ENCODE measurements around the gene PABPN1L.

PABPN1L gene

DNA sequence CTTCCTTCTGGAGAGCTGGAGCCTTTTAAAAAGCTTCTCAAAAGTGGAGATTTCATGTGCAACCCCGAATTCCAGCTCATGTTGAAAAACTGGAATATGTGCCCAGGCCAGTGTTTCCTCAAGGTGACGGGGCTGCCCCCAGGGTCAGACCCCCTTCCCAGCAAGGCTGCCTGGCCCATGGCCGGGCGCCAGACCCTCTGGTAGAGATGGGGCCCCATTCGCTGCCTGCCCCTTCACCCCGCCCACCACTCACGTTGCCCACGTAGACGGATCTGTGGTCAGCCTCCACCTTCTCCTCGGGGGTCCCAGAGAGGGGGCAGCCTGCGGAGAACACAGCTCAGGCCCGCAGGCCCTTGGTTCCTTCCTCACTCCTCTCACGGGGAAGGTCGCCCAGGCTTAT, 1.1 kb downstream of the PABPN1L start:
- 91 to 92% methylated on average over 11 to 14 of the region's 14 CpGs for WGBS, 2 experiments (ENCODE audit: insufficient coverage in 2 of 2)
- Histone ChIP-seq H3K4me1 (ENCODE audit: control insufficient read depth, insufficient read depth, low read length, poor library complexity, severe bottlenecking) (no peaks in the 10 kb centered on the region), H3K27ac (ENCODE audit: low read depth, low read length, severe bottlenecking) (no peak overlapping the region), H3K36me3 (ENCODE audit: control insufficient read depth, insufficient read depth, low read length) (peaks cover 13% of the 10 kb centered on the region), H3K9me3 (ENCODE audit: control insufficient read depth, low read length) (no peaks in the 10 kb centered on the region), H3K4me3 (ENCODE audit: extremely low read depth, insufficient read depth, low read length, poor library complexity, severe bottlenecking) (no peak overlapping the region)

DNA sequence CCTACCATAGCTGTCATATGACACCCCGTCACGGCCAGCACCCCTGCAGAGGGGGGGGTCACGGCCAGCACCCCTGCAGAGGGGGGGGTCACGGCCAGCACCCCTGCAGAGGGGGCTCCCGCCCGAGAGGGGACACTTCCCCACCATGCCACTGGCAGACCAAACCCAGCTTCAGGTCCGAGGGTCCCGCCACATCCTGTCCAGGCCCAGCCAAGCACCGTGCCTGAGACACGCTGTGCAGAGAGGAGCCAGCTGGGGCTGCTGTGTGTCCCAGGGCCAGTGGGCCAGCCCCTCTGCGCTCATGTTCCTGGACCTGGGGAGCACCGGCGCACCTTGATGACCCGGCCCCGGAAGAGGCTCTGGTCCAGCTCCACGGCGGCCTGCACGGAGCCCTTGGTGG, 1.9 kb downstream of the PABPN1L start:
- 93 to 94% methylated on average over 12 to 15 of the region's 18 CpGs for WGBS, 2 experiments (ENCODE audit: insufficient coverage in 2 of 2)
- H3K9me3 ChIP-seq (ENCODE audit: control insufficient read depth, low read length): no peaks in the 10 kb centered on the region
- peaks cover 21% of the 10 kb centered on the region for H3K36me3 ChIP-seq (ENCODE audit: control insufficient read depth, insufficient read depth, low read length)
- no peak overlapping the region for H3K4me3 ChIP-seq (ENCODE audit: extremely low read depth, insufficient read depth, low read length, poor library complexity, severe bottlenecking)
- H3K4me1 ChIP-seq (ENCODE audit: control insufficient read depth, insufficient read depth, low read length, poor library complexity, severe bottlenecking): no peaks in the 10 kb centered on the region
- no peak overlapping the region for H3K27ac ChIP-seq (ENCODE audit: low read depth, low read length, severe bottlenecking)

- no peak overlapping the region for H3K27ac ChIP-seq (ENCODE audit: low read depth, low read length, severe bottlenecking)
- H3K4me3 ChIP-seq (ENCODE audit: extremely low read depth, insufficient read depth, low read length, poor library complexity, severe bottlenecking): no peak overlapping the region
- H3K9me3 ChIP-seq (ENCODE audit: control insufficient read depth, low read length): no peaks in the 10 kb centered on the region
- no peaks in the 10 kb centered on the region for H3K4me1 ChIP-seq (ENCODE audit: control insufficient read depth, insufficient read depth, low read length, poor library complexity, severe bottlenecking)
- peaks cover 25% of the 10 kb centered on the region for H3K36me3 ChIP-seq (ENCODE audit: control insufficient read depth, insufficient read depth, low read length)
- 87 to 91% methylated on average over 10 to 15 of the region's 15 CpGs for WGBS, 2 experiments (ENCODE audit: insufficient coverage in 2 of 2)
Measured at GRCh38 chr16:88864099-88864498, 2.4 kb downstream of the PABPN1L start.

- Histone ChIP-seq H3K9me3 (ENCODE audit: control insufficient read depth, low read length) (no peaks in the 10 kb centered on the region), H3K27ac (ENCODE audit: low read depth, low read length, severe bottlenecking) (no peak overlapping the region), H3K4me1 (ENCODE audit: control insufficient read depth, insufficient read depth, low read length, poor library complexity, severe bottlenecking) (peaks cover 2% of the 10 kb centered on the region), H3K4me3 (ENCODE audit: extremely low read depth, insufficient read depth, low read length, poor library complexity, severe bottlenecking) (no peak overlapping the region), H3K36me3 (ENCODE audit: control insufficient read depth, insufficient read depth, low read length) (peaks cover 32% of the 10 kb centered on the region)
- 90 to 94% methylated on average over 12 to 13 of the region's 13 CpGs for WGBS, 2 experiments (ENCODE audit: insufficient coverage in 2 of 2)
Measured at GRCh38 chr16:88863426-88863825, 3.0 kb downstream of the PABPN1L start.

DNA sequence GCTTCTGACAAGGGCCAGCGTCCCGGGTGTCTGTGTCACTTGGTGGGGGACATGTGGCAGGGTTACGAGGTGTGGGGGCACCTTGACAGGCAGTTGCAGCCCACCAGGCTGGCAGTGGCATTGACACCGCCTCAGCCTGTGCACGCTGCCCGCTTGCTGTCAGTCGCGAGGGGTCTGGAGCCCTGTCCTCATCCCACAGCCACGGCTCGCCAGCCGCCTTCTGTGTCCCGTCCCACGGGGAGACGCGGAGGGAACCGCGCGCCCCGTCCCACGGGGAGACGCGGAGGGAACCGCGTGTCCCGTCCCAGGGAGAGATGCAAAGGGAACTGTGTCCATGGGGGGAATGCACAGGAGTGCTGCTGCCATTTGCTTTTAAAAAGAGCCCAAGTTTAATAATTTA, 3.5 kb downstream of the PABPN1L start:
- H3K4me3 ChIP-seq (ENCODE audit: extremely low read depth, insufficient read depth, low read length, poor library complexity, severe bottlenecking): no peak overlapping the region
- peaks cover 6% of the 10 kb centered on the region for H3K4me1 ChIP-seq (ENCODE audit: control insufficient read depth, insufficient read depth, low read length, poor library complexity, severe bottlenecking)
- WGBS, 2 experiments (ENCODE audit: insufficient coverage in 2 of 2): 94% methylated on average over 12 to 25 of the region's 25 CpGs
- no peak overlapping the region for H3K27ac ChIP-seq (ENCODE audit: low read depth, low read length, severe bottlenecking)
- H3K9me3 ChIP-seq (ENCODE audit: control insufficient read depth, low read length): no peaks in the 10 kb centered on the region
- peaks cover 36% of the 10 kb centered on the region for H3K36me3 ChIP-seq (ENCODE audit: control insufficient read depth, insufficient read depth, low read length)

GRCh38 chr16:88861359-88861758, 5.1 kb downstream of the PABPN1L start:
- Histone ChIP-seq H3K4me1 (ENCODE audit: control insufficient read depth, insufficient read depth, low read length, poor library complexity, severe bottlenecking) (peaks cover 7% of the 10 kb centered on the region), H3K36me3 (ENCODE audit: control insufficient read depth, insufficient read depth, low read length) (peaks cover 36% of the 10 kb centered on the region), H3K9me3 (ENCODE audit: control insufficient read depth, low read length) (no peaks in the 10 kb centered on the region), H3K4me3 (ENCODE audit: extremely low read depth, insufficient read depth, low read length, poor library complexity, severe bottlenecking) (no peak overlapping the region), H3K27ac (ENCODE audit: low read depth, low read length, severe bottlenecking) (no peak overlapping the region)
- WGBS, 2 experiments (ENCODE audit: insufficient coverage in 2 of 2): 96 to 97% methylated on average over 12 to 18 of the region's 19 CpGs

- peaks cover 39% of the 10 kb centered on the region for H3K36me3 ChIP-seq (ENCODE audit: control insufficient read depth, insufficient read depth, low read length)
- 94% methylated on average over 18 to 20 of the region's 20 CpGs for WGBS, 2 experiments (ENCODE audit: insufficient coverage in 2 of 2)
- no peak overlapping the region for H3K27ac ChIP-seq (ENCODE audit: low read depth, low read length, severe bottlenecking)
- no peaks in the 10 kb centered on the region for H3K9me3 ChIP-seq (ENCODE audit: control insufficient read depth, low read length)
- H3K4me3 ChIP-seq (ENCODE audit: extremely low read depth, insufficient read depth, low read length, poor library complexity, severe bottlenecking): no peak overlapping the region
- H3K4me1 ChIP-seq (ENCODE audit: control insufficient read depth, insufficient read depth, low read length, poor library complexity, severe bottlenecking): peaks cover 12% of the 10 kb centered on the region
Measured at GRCh38 chr16:88859381-88860091, 6.9 kb downstream of the PABPN1L start.

GRCh38 chr16:88857728-88858339, 8.6 kb downstream of the PABPN1L start:
- 20 to 21% methylated on average over 11 to 12 of the region's 12 CpGs for WGBS, 2 experiments (ENCODE audit: insufficient coverage in 2 of 2)
- H3K27ac ChIP-seq (ENCODE audit: low read depth, low read length, severe bottlenecking): peak overlapping the region; percentile 97

DNA sequence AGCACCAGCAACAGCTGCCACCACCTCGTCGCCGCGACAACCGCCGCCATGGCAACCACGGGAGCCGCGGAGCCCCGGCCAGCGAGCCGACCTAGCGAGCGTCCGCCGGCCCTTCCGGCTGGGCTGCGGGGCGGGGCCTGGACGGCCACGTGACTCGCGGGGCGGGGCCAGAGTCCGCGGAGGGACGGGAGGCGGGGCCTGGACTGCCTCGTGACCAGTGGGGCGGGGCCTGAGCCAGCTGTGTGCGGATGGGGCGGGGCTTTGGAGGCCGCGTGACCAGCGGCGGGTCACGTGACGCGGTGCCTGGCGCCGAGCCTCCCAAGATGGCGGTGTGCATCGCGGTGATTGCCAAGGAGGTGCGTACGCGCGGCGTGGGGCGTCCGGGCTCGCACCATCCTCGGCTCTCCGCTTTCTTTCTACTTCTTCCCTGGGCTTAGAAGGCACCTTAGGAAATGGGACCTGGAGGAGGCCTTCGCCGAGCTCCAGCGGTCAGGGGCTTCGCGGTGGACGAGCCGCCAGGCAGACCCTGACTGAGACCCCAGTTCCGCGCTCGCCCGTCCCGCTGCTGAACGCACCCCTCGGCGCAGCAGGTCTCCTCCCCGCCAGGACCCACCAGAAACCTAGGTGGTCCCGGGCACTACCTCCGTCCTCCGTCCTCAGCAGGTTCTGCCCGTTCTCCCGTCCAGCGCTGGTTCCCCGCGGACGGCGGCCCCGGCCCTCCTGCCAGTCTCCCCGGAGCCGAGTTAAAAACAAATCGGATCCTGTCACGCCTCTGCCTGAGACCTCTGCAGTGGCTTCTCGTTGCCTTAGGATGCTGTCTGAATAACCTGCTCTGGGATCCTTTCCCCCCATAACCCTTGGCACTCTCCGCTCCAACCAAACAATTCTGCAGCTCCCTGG, 9.4 kb downstream of the PABPN1L start, which contains the start of the genes GALNS and TRAPPC2L:
GALNS (minus strand) TSS at position 120 of the 900 bp plus-strand sequence; CDS start at position 50, 70 bp downstream.
TRAPPC2L (plus strand) TSS at position 300 of the 900 bp plus-strand sequence; CDS start at position 324, 24 bp downstream.
- Histone ChIP-seq H3K4me1 (ENCODE audit: control insufficient read depth, insufficient read depth, low read length, poor library complexity, severe bottlenecking) (peaks cover 12% of the 10 kb centered on the region), H3K4me3 (ENCODE audit: extremely low read depth, insufficient read depth, low read length, poor library complexity, severe bottlenecking) (peak within 1 kb of the TSS; percentile 93), H3K36me3 (ENCODE audit: control insufficient read depth, insufficient read depth, low read length) (peaks cover 44% of the 10 kb centered on the region), H3K27ac (ENCODE audit: low read depth, low read length, severe bottlenecking) (peak within 1 kb of the TSS; percentile 97), H3K9me3 (ENCODE audit: control insufficient read depth, low read length) (no peaks in the 10 kb centered on the region)
- WGBS, 2 experiments (ENCODE audit: insufficient coverage in 2 of 2): 0 to 1% methylated on average over 76 to 84 of the region's 87 CpGs

More at GRCh38 chr16:88857728-88858339, 8.6 kb downstream of the PABPN1L start:
- H3K4me1 ChIP-seq (ENCODE audit: control insufficient read depth, insufficient read depth, low read length, poor library complexity, severe bottlenecking): peaks cover 12% of the 10 kb centered on the region
- H3K9me3 ChIP-seq (ENCODE audit: control insufficient read depth, low read length): no peaks in the 10 kb centered on the region
- H3K4me3 ChIP-seq (ENCODE audit: extremely low read depth, insufficient read depth, low read length, poor library complexity, severe bottlenecking): peak overlapping the region; percentile 93
- peaks cover 44% of the 10 kb centered on the region for H3K36me3 ChIP-seq (ENCODE audit: control insufficient read depth, insufficient read depth, low read length)

DNA sequence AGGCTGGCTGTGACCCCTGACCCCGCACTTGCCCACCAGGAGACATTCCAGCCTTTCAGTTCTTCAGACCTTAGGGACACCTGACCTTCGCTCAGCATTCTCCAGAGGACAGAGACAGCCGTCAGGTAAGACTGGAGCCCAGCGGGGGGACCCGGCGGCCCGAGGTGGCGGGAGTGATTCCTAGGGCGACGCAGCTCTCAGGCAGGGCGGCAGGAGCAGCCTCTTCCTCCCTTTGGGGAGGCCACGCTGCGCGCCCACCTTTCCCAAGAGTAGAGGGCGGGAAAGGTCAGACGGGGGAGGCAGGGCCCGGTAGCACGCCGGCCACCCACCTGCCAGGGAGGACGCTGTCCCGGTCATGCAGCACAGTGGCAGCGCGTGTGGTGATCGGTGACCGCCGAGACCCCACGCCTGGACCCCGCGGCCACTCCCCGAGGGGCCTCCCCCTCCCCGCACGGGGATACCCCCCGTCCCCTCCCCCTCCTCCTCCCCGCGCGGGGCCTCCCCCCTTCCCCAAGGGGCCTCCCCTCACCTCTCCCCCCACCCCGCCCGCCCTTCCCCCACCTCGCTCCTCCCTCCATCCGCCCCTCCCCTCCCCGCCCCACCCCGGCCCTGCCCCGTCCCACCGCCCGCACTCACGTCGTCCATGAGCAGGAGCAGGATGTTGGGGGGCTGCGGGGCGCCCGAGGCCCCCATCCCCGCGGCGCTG, 10.2 kb downstream of the PABPN1L start:
- peaks cover 12% of the 10 kb centered on the region for H3K4me1 ChIP-seq (ENCODE audit: control insufficient read depth, insufficient read depth, low read length, poor library complexity, severe bottlenecking)
- H3K36me3 ChIP-seq (ENCODE audit: control insufficient read depth, insufficient read depth, low read length): peaks cover 40% of the 10 kb centered on the region
- no peak overlapping the region for H3K27ac ChIP-seq (ENCODE audit: low read depth, low read length, severe bottlenecking)
- peak overlapping the region; percentile 93 for H3K4me3 ChIP-seq (ENCODE audit: extremely low read depth, insufficient read depth, low read length, poor library complexity, severe bottlenecking)
- H3K9me3 ChIP-seq (ENCODE audit: control insufficient read depth, low read length): no peaks in the 10 kb centered on the region
- 7 to 13% methylated on average over 16 to 29 of the region's 53 CpGs for WGBS, 2 experiments (ENCODE audit: insufficient coverage in 2 of 2)

Data from mesodermal cell (in vitro differentiated cells).